ENCODE data around the gene CACNA2D4. TPM values are rescaled to one million over a fixed set of nuclear protein-coding genes. Genes with fewer than 3 reads are reported as not detected.

Gene CACNA2D4
- total and polyA plus RNA-seq, 2 donors from 2014 or later, result 2.5 to 7.3 TPM

GRCh38 chr12:1811281-1811947 lies 107.0 kb downstream of the CACNA2D4 start:
- intact Hi-C loops (cut with DNase I), result no loop called here

GRCh38 chr12:1810931-1811280 lies 107.5 kb downstream of the CACNA2D4 start:
- intact Hi-C loops (cut with DNase I), result no loop called here
- Histone ChIP-seq H3K9me3 (ENCODE audit: control insufficient read depth in 2 of 3, insufficient read depth in 1 of 3, low read length in 3 of 3) (no peaks in the 10 kb centered on the region), H3K9ac (ENCODE audit: low read length in 3 of 3) (no peak overlapping the region), H3K4me1 (ENCODE audit: control insufficient read depth in 2 of 3, insufficient read depth in 2 of 3, low read depth in 1 of 3, low read length in 3 of 3) (no peaks in the 10 kb centered on the region), H3K27ac (ENCODE audit: low read depth in 2 of 2, low read length in 2 of 2) (no peak overlapping the region), H3K27me3 (ENCODE audit: control insufficient read depth, insufficient read depth, low read length) (no peaks in the 10 kb centered on the region), H3K36me3 (ENCODE audit: control insufficient read depth in 2 of 3, insufficient read depth in 3 of 3, low read length in 3 of 3) (no peaks in the 10 kb centered on the region), H3K4me3 (ENCODE audit: low read length in 3 of 3) (no peak overlapping the region)
- no peak for FAIRE-seq
- peak in 1 of 5 donors; percentile 54 for DNase-seq
- no peak for TF ChIP-seq CTCF (IDR thresholded peaks at IDR 0.05; ENCODE audit: borderline replicate concordance, extremely low read depth, insufficient read depth)

More at GRCh38 chr12:1811281-1811947, 107.0 kb downstream of the CACNA2D4 start:
- DNase-seq (peak in 2 of 5 donors; percentile 33 to 64), FAIRE-seq (no peak)
- no peak for TF ChIP-seq CTCF (IDR thresholded peaks at IDR 0.05; ENCODE audit: borderline replicate concordance, extremely low read depth, insufficient read depth)
- no peaks in the 10 kb centered on the region for H3K27me3 ChIP-seq (ENCODE audit: control insufficient read depth, insufficient read depth, low read length)
- H3K27ac ChIP-seq (ENCODE audit: low read depth in 2 of 2, low read length in 2 of 2), result no peak overlapping the region
- no peaks in the 10 kb centered on the region for H3K4me1 ChIP-seq (ENCODE audit: control insufficient read depth in 2 of 3, insufficient read depth in 2 of 3, low read depth in 1 of 3, low read length in 3 of 3)
- no peaks in the 10 kb centered on the region for H3K36me3 ChIP-seq (ENCODE audit: control insufficient read depth in 2 of 3, insufficient read depth in 3 of 3, low read length in 3 of 3)
- H3K9me3 ChIP-seq (ENCODE audit: control insufficient read depth in 2 of 3, insufficient read depth in 1 of 3, low read length in 3 of 3), result no peaks in the 10 kb centered on the region
- H3K9ac ChIP-seq (ENCODE audit: low read length in 3 of 3), result no peak overlapping the region
- no peak overlapping the region for H3K4me3 ChIP-seq (ENCODE audit: low read length in 3 of 3)

- no peaks in the 10 kb centered on the region for H3K27me3 ChIP-seq (ENCODE audit: control insufficient read depth, insufficient read depth, low read length)
- intact Hi-C loops (cut with DNase I), result no loop called here
- H3K27ac ChIP-seq (ENCODE audit: low read depth in 2 of 2, low read length in 2 of 2), result no peak overlapping the region
- H3K4me3 ChIP-seq (ENCODE audit: low read length in 3 of 3), result no peak overlapping the region
- no peaks in the 10 kb centered on the region for H3K36me3 ChIP-seq (ENCODE audit: control insufficient read depth in 2 of 3, insufficient read depth in 3 of 3, low read length in 3 of 3)
- no peaks in the 10 kb centered on the region for H3K9me3 ChIP-seq (ENCODE audit: control insufficient read depth in 2 of 3, insufficient read depth in 1 of 3, low read length in 3 of 3)
- DNase-seq (peak in 1 of 5 donors; percentile 50), FAIRE-seq (no peak)
- H3K4me1 ChIP-seq (ENCODE audit: control insufficient read depth in 2 of 3, insufficient read depth in 2 of 3, low read depth in 1 of 3, low read length in 3 of 3), result no peaks in the 10 kb centered on the region
- no peak for TF ChIP-seq CTCF (IDR thresholded peaks at IDR 0.05; ENCODE audit: borderline replicate concordance, extremely low read depth, insufficient read depth)
- H3K9ac ChIP-seq (ENCODE audit: low read length in 3 of 3), result no peak overlapping the region
Observed at GRCh38 chr12:1810201-1810930, 108.1 kb downstream of the CACNA2D4 start.
